ENCODE data around the gene MED8.
A peak's percentile ranks its signal among the peaks of the same experiment; 100 is the strongest.
"Not testable (repeated sequence)": the region's sequence is repeated elsewhere in the genome, so short reads cannot be mapped to it uniquely, and the experiment has no call there.

The MED8 gene

GRCh38 chr1:43421976-43422750 is 32.6 kb upstream of the MED8 start:
- DNase-seq, result no peak

GRCh38 chr1:43421396-43421795 is 31.8 kb upstream of the MED8 start:
- no peak for DNase-seq

GRCh38 chr1:43420874-43421273 is 31.3 kb upstream of the MED8 start:
- DNase-seq, result no peak

- DNase-seq, result no peak
These were observed 30.2 kb upstream of the MED8 start for GRCh38 chr1:43419627-43420425.

- no peak for DNase-seq
These were observed 29.3 kb upstream of the MED8 start for GRCh38 chr1:43418858-43419257.

GRCh38 chr1:43415901-43416300 is 26.3 kb upstream of the MED8 start:
- DNase-seq, result no peak

- peak; percentile 41 for DNase-seq
These were observed 25.1 kb upstream of the MED8 start for GRCh38 chr1:43414634-43415223.

GRCh38 chr1:43413426-43413825 is 23.8 kb upstream of the MED8 start:
- DNase-seq, result not testable (repeated sequence)

- no peak for DNase-seq
These were observed 21.0 kb upstream of the MED8 start for GRCh38 chr1:43410571-43410970.

GRCh38 chr1:43405876-43406234 is 16.3 kb upstream of the MED8 start:
- no peak for DNase-seq

- DNase-seq, result no peak
These were observed 15.7 kb upstream of the MED8 start for GRCh38 chr1:43405219-43405875.

GRCh38 chr1:43404353-43404752 is 14.8 kb upstream of the MED8 start:
- no peak for DNase-seq

GRCh38 chr1:43402089-43402865 is 12.7 kb upstream of the MED8 start:
- DNase-seq, result no peak

GRCh38 chr1:43400441-43400840 is 10.8 kb upstream of the MED8 start:
- not testable (repeated sequence) for DNase-seq

GRCh38 chr1:43398227-43398626 is 8.6 kb upstream of the MED8 start:
- DNase-seq, result no peak

- no peak for DNase-seq
These were observed 6.5 kb upstream of the MED8 start for GRCh38 chr1:43396059-43396458.

- no peak for DNase-seq
These were observed 5.9 kb upstream of the MED8 start for GRCh38 chr1:43395523-43395922.

- DNase-seq, result no peak
These were observed 3.1 kb upstream of the MED8 start for GRCh38 chr1:43392702-43393101.

GRCh38 chr1:43388613-43389012 is 987 bp downstream of the MED8 start:
- no peak for DNase-seq

GRCh38 chr1:43387976-43388599 is 1.5 kb downstream of the MED8 start:
- no peak for DNase-seq

GRCh38 chr1:43386676-43387075 is 2.9 kb downstream of the MED8 start:
- no peak for DNase-seq

- DNase-seq, result peak; percentile 63
These were observed 6.2 kb downstream of the MED8 start for GRCh38 chr1:43383449-43383848.

Measured in midbrain (tissue), 1 donor.